DMS114 treated with DMSO at 0.1 percent for 48 hours (cell line): ENCODE data around the gene LDHAL6B.

Source experiments
- DNase-seq: peaks from one replicate; lab custom pipeline; 2025; ENCODE audit not compliant: unreplicated experiment; lab: John Stamatoyannopoulos, UW

LDHAL6B gene

DNA sequence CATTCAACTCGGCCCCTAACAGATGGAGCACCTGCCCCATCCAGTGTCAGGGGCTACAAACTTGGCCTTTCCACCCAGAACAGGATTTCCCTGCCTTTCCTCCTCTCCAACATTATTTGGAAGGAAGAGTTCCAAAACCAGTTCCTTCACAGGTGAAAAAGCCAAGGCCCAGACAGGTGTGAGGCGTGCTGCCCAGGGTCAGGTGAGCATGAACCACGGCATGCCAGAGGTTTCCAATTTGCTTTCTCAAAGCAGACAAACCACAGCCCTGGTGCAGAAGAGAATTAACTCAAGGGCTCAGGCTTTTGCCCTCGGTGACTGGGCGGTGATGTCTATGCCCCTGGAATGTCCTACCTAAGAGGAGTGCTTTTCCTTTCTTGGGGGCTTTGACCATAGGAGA, 43.2 kb downstream of the LDHAL6B start:
- DNase-seq = no peak

DNA sequence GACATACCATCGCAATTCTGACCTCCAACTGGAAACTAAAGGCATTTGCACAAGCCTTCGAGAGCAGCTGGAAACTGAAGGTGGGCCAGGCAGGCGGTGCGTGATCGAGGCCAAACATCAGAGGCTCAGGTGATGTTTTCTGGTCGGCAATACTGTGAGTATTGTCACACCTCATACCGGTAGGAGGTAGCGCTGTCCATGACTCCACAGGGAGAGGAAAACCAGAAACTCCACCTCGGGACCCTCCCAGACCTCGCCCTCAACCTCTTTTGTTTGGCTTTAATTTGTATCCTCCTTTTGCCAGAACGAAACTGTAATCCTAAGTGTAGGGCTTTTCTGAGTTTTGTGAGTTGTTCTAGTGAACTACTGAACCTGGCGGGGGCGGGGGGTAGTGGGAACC, 43.6 kb downstream of the LDHAL6B start:
- DNase-seq = no peak

DNA sequence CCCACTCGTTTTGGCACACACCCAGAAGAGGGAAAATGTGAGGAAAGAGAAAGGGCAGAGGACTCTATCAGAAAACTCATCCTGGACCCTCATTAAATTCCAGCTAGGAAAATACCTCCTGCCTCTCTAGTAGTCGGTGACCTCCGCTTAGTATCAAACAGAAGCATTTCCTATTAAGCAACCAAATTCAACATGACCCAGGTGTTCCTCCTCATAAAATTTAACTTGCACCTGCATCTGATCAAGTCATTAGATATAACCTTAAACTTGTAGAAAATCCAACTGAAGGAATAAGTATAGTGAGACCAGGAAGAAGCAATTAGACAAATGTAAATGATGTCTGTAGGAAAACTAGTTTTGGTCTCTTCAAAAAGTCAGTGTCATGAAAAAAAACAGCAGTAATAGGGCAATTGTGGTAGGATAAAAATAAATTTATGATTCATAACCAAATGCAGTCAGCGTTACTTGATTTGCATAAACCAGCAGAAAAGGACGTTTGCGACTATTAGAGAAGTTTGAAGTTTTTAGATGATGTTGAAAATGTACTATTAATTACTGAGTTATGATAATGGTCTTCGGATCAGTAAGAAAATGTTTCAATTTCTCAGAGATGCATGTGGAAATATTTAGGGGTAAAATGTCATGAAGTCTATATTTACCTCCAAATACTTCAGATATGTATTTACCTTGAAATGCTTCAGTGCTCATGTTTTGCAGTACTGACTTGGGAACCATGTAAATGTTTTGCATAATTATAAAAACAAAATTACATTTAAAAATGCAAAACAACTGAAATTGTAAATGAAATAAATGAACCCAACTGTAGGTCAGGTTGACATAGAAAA, 44.6 kb downstream of the LDHAL6B start:
- no peak for DNase-seq

DNA sequence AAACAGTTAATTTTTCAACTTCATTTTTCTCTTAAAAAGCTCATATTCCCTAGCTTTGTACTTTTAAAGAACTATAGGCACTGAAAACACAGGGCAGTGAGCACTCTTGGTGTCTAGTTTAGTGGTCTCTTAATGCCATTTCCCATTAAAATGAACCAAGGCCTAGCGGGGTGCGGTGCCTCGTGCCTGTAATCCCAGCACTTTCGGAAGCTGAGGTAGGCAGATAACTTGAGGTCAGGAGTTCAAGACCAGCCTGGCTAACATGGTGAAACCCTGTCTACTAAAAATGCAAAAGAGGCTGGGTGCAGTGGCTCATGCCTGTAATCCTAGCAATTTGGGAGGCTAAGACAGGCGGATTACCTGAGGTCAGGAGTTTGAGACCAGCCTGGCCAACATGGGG, 45.5 kb downstream of the LDHAL6B start:
- DNase-seq = no peak

GRCh38 chr15:59255680-59256336, 49.2 kb downstream of the LDHAL6B start:
- DNase-seq = no peak

GRCh38 chr15:59256482-59256881, 49.8 kb downstream of the LDHAL6B start:
- DNase-seq = no peak

- no peak for DNase-seq
Measured at GRCh38 chr15:59257140-59257539, 50.5 kb downstream of the LDHAL6B start.
